Epidermal melanocyte (primary cell): ENCODE data around the gene RPS27L.
"Not testable (repeated sequence)": the region's sequence is repeated elsewhere in the genome, so short reads cannot be mapped to it uniquely, and the experiment has no call there.

Experiments used
- DNase-seq: peaks from one replicate; pipeline ENCODE4 v3.0.0; 2011; ENCODE audit warnings: low spot score; ENCODE audit not compliant: insufficient read length

RPS27L gene

GRCh38 chr15:63099581-63099980 is 57.7 kb downstream of the RPS27L start:
- DNase-seq, result not testable (repeated sequence)

GRCh38 chr15:63098901-63099300 is 58.4 kb downstream of the RPS27L start:
- DNase-seq, result not testable (repeated sequence)
